NCI-H1694 treated with DMSO at 0.1 percent for 48 hours (cell line): ENCODE results near the gene ZNF12.
"Not testable (repeated sequence)": the region's sequence is repeated elsewhere in the genome, so short reads cannot be mapped to it uniquely, and the experiment has no call there.

Experiments
- DNase-seq: peaks from one replicate; lab custom pipeline; 2025; lab: John Stamatoyannopoulos, UW

Gene ZNF12

GRCh38 chr7:6691609-6692106 is 15.1 kb downstream of the ZNF12 start:
- DNase-seq = no peak

DNA sequence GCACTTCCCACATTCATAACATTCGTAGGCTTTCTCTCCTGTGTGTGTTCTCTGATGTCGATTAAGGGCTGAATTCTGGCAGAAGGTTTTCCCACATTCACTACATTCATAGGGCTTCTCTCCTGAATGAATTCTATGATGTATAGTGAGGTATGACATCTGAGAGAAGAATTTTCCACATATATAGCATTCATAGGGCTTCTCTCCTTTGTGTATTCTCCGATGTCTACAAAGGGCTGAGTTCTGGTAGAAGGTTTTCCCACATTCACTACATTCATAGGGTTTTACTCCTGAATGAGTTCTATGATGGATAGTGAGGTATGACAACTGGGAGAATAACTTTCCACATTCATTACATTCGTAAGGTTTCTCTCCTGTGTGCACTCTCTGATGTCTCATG is 15.6 kb downstream of the ZNF12 start:
- no peak for DNase-seq

GRCh38 chr7:6680146-6680545 is 26.6 kb downstream of the ZNF12 start:
- no peak for DNase-seq

DNA sequence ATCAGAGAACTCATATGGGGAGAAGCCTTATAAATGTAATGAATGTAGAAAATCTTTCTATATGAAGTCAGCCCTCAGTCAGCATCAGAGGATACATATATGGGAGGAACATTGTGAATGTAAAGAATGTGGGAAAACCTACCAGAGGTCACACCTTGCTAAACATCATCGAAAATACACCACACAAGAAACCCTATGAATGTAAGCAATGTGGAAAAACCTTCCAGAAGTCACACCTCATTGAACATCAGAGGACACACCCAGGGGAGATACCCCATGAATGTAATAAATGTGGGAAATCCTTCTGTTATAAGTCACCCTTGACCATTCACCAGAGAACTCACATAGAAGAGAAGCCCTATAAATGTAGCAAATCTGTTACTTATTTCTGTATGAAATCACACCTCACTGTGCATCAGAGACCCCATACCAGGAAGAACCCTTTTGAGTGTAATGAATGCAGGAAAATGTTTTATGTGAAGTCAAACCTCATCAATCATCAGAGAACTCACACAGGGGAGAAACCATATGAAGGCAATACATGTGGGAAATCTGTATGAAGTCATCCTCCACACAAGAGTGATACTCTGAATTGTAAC is 30.8 kb downstream of the ZNF12 start:
- no peak for DNase-seq

GRCh38 chr7:6670851-6671250 is 35.9 kb downstream of the ZNF12 start:
- not testable (repeated sequence) for DNase-seq

GRCh38 chr7:6658618-6659345 is 48.0 kb downstream of the ZNF12 start:
- DNase-seq = no peak

GRCh38 chr7:6656413-6656812 is 50.3 kb downstream of the ZNF12 start:
- no peak for DNase-seq

- DNase-seq = no peak
Measured at GRCh38 chr7:6655636-6656385, 50.9 kb downstream of the ZNF12 start.

DNA sequence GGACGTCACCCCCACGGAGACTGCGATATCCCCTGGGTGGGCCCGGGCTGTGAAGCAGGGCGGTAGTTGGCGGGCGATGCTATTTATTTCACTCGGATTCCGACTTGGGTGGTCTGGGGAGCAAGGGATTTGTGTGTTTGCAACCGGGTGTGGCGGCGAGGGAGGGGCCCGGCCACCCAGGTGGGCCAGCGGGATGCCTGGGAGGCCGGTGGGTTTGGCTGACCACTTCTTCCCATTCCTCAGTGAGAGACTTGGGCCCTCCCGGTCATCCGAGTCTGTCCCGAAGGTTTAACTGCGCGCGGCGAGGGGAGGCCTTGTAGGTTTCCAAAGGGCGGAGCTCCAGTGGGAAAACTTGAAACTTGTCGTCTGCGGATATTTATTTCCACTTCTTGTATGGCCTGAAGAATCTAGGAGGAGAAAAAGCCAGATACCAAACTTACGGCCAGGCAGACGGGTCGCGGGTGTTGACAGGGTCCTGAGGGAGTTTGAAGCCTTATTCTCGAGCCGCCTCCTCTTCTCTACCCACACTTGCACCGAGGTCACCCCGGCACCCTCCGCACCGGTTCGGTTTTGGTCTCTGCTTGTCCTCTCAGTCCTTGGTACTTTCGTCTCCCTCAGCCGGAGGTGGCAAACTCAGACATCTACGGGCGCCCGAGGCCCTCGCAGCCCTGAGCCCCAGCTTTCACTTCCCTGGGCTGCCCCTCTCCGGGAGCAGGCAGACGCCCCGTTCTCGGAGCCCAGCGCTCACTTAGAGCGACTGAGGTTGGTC is 51.7 kb downstream of the ZNF12 start:
- no peak for DNase-seq

GRCh38 chr7:6654113-6654841 is 52.5 kb downstream of the ZNF12 start:
- no peak for DNase-seq

- no peak for DNase-seq
Measured at GRCh38 chr7:6653071-6654003, 53.4 kb downstream of the ZNF12 start.

DNA sequence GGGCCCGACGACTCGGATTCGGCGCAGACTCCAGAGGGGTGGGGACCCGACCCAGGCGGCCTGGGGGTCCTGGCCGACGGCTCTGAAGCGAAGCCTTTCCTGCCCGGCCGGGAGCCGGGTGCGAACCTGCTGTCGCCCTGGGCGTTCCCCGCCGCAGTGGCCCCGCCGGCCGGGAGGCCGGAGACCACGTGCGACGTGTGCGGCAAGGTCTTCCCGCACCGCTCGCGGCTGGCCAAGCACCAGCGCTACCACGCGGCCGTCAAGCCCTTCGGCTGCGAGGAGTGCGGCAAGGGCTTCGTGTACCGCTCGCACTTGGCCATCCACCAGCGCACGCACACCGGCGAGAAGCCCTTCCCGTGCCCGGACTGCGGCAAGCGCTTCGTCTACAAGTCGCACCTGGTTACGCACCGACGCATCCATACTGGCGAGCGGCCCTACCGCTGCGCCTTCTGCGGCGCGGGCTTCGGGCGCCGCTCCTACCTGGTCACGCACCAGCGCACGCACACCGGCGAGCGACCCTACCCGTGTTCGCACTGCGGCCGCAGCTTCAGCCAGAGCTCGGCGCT is 54.2 kb downstream of the ZNF12 start:
- DNase-seq = no peak

- DNase-seq = no peak
Measured at GRCh38 chr7:6651851-6652445, 54.8 kb downstream of the ZNF12 start.

- DNase-seq = no peak
Measured at GRCh38 chr7:6650521-6651011, 56.2 kb downstream of the ZNF12 start.

DNA sequence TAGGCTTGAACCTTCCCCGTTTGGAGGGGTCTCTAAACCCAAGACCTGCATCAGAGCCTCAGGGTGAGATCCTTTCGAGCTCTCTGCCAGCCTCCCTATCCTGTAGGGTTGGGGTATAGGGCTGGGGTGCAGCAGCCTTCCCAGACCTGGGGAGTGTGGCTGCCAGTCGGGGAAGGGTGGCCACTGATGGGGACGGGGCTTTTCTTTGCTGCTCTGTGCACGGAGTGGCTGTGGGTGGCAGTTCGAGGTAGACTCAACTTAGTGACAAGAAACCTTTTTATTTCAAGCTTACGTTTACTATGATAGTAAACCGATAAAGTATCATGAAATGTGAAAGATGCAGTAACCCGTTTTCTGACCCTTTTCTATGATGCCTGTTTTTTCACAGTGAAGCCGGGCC is 56.7 kb downstream of the ZNF12 start:
- no peak for DNase-seq

- no peak for DNase-seq
Measured at GRCh38 chr7:6649241-6649961, 57.3 kb downstream of the ZNF12 start.

GRCh38 chr7:6648815-6649104 is 58.0 kb downstream of the ZNF12 start:
- DNase-seq = no peak

DNA sequence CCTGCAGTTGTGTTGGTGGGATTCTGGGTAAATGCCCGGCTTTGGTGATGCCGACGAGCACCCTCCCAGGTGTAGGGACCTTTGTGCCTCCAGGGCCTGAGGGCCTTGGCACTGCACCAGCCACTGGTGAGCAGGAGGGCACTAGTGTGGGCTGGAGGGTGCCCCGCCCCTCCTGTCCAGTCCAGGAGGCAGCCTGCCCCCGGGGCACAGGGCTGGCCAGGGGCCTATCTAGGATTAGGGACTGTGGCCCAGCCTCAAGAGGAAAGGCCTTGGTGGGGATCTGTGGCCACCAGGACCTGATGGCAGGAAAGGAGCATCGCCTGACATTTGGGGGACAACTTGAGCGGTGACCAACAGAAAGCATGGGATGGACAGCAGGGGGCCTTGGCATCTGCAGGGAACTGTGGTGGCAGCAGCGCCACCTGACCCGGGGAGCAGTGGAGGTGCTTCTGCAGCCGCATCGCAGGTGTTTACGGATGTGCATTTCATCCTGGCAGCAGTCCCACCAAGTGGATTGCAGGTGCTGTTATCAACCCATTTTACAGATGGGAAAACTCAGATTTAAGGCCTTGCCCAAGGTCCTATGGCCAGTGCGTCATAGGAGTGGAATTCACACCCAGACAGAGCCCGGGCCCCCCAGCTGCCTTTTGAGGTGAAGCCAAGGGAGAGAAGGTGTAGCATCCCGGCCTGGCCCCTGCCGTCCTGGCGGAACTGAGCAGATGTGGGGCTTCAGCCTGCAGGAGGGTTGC is 58.5 kb downstream of the ZNF12 start:
- no peak for DNase-seq
